KMS-11 (cell line): ENCODE measurements around the gene SLC4A9.

Source experiments
- H2AFZ ChIP-seq: fragments of 200-600 bp; sonication (generic); 2 replicates; pipeline ENCODE4 v1.6.1; 2016; ENCODE audit warnings: antibody characterized with exemption, mixed run types, low read depth
- H3K27ac ChIP-seq: fragments of 200-600 bp; sonication (generic); 2 replicates; pipeline ENCODE4 v1.6.1; 2016; ENCODE audit warnings: mild to moderate bottlenecking, mixed run types
- H3K27me3 ChIP-seq: fragments of 200-600 bp; sonication (generic); 2 replicates; pipeline ENCODE4 v1.6.1; 2017; ENCODE audit warnings: mild to moderate bottlenecking, low read depth, mixed run types, moderate library complexity; ENCODE audit not compliant: insufficient read depth
- H3K36me3 ChIP-seq: fragments of 200-600 bp; sonication (generic); 2 replicates; pipeline ENCODE4 v1.6.1; 2017; ENCODE audit warnings: mild to moderate bottlenecking, mixed run types; ENCODE audit not compliant: insufficient read depth
- H3K4me1 ChIP-seq: fragments of 200-600 bp; sonication (generic); 2 replicates; pipeline ENCODE4 v1.6.1; 2016; ENCODE audit warnings: mild to moderate bottlenecking, low read depth, mixed run types; ENCODE audit not compliant: poor library complexity, severe bottlenecking
- H3K4me2 ChIP-seq: fragments of 200-600 bp; sonication (generic); 2 replicates; pipeline ENCODE4 v1.7.0; 2016; ENCODE audit warnings: mild to moderate bottlenecking, mixed run types
- H3K4me3 ChIP-seq: fragments of 200-600 bp; sonication (generic); IDR thresholded peaks from 2 replicates; pipeline ENCODE4 v1.6.1; 2017; ENCODE audit warnings: low read depth, low read length, mixed read lengths; ENCODE audit not compliant: insufficient read depth
- H3K79me2 ChIP-seq: fragments of 200-600 bp; sonication (generic); 2 replicates; pipeline ENCODE4 v1.6.1; 2016; ENCODE audit warnings: low read depth, mixed run types; ENCODE audit not compliant: insufficient read depth
- H3K9ac ChIP-seq: fragments of 200-600 bp; sonication (generic); 2 replicates; pipeline ENCODE4 v1.6.1; 2016; ENCODE audit warnings: mild to moderate bottlenecking, mixed run types
- H4K20me1 ChIP-seq: fragments of 200-600 bp; sonication (generic); 2 replicates; pipeline ENCODE4 v1.6.1; 2016; ENCODE audit warnings: mild to moderate bottlenecking, mixed run types; ENCODE audit not compliant: insufficient read depth
- TF ChIP-seq, protein P1 (sequence below): fragments of 200-600 bp; sonication (generic); conservative IDR thresholded peaks from 2 replicates; pipeline ENCODE4 v1.6.1; 2017; ENCODE audit warnings: low read depth, mild to moderate bottlenecking, antibody characterized with exemption, low read length, moderate library complexity, mixed read lengths

Gene SLC4A9

GRCh38 chr5:140381972-140382371, 22.0 kb downstream of the SLC4A9 start:
- Histone ChIP-seq H3K4me2 (no peak overlapping the region), H3K9ac (no peak overlapping the region), H3K79me2 (no peaks in the 10 kb centered on the region), H2AFZ (no peak overlapping the region), H3K27ac (no peak overlapping the region), H3K4me3 (no peak overlapping the region), H3K27me3 (no peaks in the 10 kb centered on the region), H3K36me3 (no peaks in the 10 kb centered on the region), H3K4me1 (no peaks in the 10 kb centered on the region), H4K20me1 (no peaks in the 10 kb centered on the region)
- TF ChIP-seq, protein P1, sequence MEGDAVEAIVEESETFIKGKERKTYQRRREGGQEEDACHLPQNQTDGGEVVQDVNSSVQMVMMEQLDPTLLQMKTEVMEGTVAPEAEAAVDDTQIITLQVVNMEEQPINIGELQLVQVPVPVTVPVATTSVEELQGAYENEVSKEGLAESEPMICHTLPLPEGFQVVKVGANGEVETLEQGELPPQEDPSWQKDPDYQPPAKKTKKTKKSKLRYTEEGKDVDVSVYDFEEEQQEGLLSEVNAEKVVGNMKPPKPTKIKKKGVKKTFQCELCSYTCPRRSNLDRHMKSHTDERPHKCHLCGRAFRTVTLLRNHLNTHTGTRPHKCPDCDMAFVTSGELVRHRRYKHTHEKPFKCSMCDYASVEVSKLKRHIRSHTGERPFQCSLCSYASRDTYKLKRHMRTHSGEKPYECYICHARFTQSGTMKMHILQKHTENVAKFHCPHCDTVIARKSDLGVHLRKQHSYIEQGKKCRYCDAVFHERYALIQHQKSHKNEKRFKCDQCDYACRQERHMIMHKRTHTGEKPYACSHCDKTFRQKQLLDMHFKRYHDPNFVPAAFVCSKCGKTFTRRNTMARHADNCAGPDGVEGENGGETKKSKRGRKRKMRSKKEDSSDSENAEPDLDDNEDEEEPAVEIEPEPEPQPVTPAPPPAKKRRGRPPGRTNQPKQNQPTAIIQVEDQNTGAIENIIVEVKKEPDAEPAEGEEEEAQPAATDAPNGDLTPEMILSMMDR: no peak

GRCh38 chr5:140382866-140383265, 22.9 kb downstream of the SLC4A9 start:
- H3K4me3 ChIP-seq: no peak overlapping the region
- H3K27ac ChIP-seq: no peak overlapping the region
- H3K79me2 ChIP-seq: no peaks in the 10 kb centered on the region
- H3K36me3 ChIP-seq: no peaks in the 10 kb centered on the region
- no peaks in the 10 kb centered on the region for H4K20me1 ChIP-seq
- no peak overlapping the region for H3K9ac ChIP-seq
- H2AFZ ChIP-seq: no peak overlapping the region
- TF ChIP-seq, protein P1: no peak
- no peaks in the 10 kb centered on the region for H3K4me1 ChIP-seq
- H3K27me3 ChIP-seq: no peaks in the 10 kb centered on the region
- H3K4me2 ChIP-seq: no peak overlapping the region

- Histone ChIP-seq H3K4me1 (no peaks in the 10 kb centered on the region), H3K27me3 (no peaks in the 10 kb centered on the region), H3K9ac (no peak overlapping the region), H3K36me3 (no peaks in the 10 kb centered on the region), H3K79me2 (no peaks in the 10 kb centered on the region), H2AFZ (no peak overlapping the region), H4K20me1 (no peaks in the 10 kb centered on the region), H3K4me2 (no peak overlapping the region), H3K4me3 (no peak overlapping the region), H3K27ac (no peak overlapping the region)
- TF ChIP-seq, protein P1: no peak
Measured at GRCh38 chr5:140383300-140383699, 23.3 kb downstream of the SLC4A9 start.

DNA sequence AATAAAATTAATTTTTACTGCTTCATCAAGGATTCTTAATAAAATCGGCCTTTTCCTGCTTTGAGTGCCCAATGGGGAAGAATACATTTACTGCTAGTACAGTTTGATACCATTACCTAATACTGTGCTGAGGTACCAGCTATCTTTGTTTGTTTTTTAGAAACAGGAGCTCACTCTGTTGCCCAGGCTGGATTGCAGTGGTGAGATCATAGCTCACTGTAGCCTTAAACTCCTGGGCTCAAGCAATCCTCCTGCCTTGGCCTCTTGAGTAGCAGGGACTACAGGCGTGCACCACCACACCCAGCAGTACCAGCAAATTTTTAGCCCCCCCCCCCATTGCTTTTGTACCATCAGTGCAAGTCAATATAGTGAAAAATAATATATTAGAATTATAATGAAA, 28.1 kb downstream of the SLC4A9 start:
- H3K27me3 ChIP-seq: no peaks in the 10 kb centered on the region
- H3K4me3 ChIP-seq: no peak overlapping the region
- TF ChIP-seq, protein P1: no peak
- no peak overlapping the region for H3K4me2 ChIP-seq
- H3K79me2 ChIP-seq: no peaks in the 10 kb centered on the region
- no peak overlapping the region for H2AFZ ChIP-seq
- no peak overlapping the region for H3K9ac ChIP-seq
- no peaks in the 10 kb centered on the region for H3K36me3 ChIP-seq
- H3K4me1 ChIP-seq: no peaks in the 10 kb centered on the region
- no peak overlapping the region for H3K27ac ChIP-seq
- H4K20me1 ChIP-seq: no peaks in the 10 kb centered on the region
